ENCODE measurements around the gene METTL23.

DNA sequence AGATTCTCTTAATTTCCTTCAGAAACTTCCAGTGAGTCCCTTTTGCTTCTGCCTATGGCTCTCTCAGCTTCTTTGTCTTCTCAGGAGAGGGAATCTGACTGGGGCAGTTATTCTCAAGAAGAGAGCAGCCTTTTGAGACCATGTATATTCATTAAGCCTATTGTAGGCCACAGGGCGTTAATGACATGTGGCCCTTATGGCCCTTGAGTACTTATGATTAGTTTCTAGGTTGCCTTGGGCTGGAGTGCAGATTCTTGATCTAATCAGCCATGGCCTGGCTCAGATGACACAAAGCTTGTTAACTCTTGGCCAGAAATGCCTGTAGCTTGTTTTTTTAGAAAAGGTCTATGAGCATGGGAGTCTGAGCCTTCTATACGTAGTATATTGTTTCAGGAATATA lies 28.6 kb downstream of the METTL23 start:
- TF ChIP-seq SRF (IDR thresholded peaks at IDR 0.05; ENCODE audit: low read depth) = no peak
- TF ChIP-seq ELF1 (IDR thresholded peaks at IDR 0.05; ENCODE audit: borderline replicate concordance, low read depth) = no peak
- TF ChIP-seq RAD21 (IDR thresholded peaks at IDR 0.05; ENCODE audit: low read depth) = no peak
- TF ChIP-seq, protein P1, sequence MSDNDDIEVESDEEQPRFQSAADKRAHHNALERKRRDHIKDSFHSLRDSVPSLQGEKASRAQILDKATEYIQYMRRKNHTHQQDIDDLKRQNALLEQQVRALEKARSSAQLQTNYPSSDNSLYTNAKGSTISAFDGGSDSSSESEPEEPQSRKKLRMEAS (IDR thresholded peaks at IDR 0.05) = no peak

All from HCT116 (cell line).